ENCODE results near the gene ABCG1.

DNA sequence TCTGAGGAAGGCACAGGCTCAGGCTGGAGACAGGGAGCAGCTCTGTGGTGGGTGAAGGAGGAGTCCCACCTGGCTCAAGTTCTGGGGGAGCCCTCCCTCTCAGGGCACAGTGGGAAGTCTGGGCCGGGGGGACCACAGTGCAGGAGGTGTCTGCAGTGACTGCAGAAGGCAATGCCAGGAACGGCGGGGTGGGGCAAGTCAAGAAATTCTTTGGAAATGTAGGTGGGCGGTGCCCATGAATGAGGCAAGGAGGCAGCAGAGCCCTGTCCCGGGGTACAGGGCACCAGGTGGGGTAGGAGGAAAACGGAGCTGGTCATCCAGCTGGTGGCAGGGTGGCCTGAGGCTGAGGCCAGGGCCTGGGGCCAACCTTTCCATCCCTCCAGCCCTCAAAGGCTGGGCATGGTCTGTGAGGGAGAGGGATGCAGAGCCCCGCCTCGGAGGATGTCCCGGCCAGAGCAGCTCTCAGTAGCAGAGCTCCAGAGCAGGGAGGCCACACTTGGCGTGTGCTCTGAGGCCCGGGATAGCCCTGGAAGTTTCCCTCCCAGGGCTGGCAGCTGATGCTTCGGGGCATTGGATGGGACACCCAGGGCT, 91.6 kb downstream of the ABCG1 start:
- TF ChIP-seq, protein P1, sequence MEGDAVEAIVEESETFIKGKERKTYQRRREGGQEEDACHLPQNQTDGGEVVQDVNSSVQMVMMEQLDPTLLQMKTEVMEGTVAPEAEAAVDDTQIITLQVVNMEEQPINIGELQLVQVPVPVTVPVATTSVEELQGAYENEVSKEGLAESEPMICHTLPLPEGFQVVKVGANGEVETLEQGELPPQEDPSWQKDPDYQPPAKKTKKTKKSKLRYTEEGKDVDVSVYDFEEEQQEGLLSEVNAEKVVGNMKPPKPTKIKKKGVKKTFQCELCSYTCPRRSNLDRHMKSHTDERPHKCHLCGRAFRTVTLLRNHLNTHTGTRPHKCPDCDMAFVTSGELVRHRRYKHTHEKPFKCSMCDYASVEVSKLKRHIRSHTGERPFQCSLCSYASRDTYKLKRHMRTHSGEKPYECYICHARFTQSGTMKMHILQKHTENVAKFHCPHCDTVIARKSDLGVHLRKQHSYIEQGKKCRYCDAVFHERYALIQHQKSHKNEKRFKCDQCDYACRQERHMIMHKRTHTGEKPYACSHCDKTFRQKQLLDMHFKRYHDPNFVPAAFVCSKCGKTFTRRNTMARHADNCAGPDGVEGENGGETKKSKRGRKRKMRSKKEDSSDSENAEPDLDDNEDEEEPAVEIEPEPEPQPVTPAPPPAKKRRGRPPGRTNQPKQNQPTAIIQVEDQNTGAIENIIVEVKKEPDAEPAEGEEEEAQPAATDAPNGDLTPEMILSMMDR (IDR thresholded peaks at IDR 0.05; ENCODE audit: insufficient read depth, low read depth, low read length), result no peak
- TF ChIP-seq EZH2 (IDR thresholded peaks at IDR 0.05; ENCODE audit: insufficient read depth, low read length), result no peak

Measured in astrocyte (in vitro differentiated cells and primary cell).